Measurements from ENCODE around the gene SPATA19.

The SPATA19 gene

DNA sequence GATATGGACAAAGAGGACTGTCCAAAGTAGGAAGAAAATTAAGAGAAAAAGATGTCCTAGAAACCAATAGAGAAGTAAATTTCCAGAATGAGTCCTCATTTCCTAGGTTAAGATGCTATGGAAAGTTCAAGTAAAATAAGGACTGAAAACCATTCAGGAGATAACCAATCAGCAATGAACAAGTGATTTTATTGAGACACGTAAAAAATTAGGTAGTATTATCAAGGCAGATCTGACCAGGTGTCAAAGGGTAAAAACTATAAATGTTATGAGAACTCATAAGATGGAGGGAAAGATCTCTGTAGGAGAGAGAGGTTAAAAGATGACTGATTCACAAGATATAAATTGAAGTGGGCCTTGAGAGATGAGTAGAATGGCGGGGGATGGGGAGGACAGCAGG, 50.2 kb downstream of the SPATA19 start:
- no peak for TF ChIP-seq EZH2phosphoT487 (IDR thresholded peaks at IDR 0.05; ENCODE audit: borderline replicate concordance)
- TF ChIP-seq, protein P1, sequence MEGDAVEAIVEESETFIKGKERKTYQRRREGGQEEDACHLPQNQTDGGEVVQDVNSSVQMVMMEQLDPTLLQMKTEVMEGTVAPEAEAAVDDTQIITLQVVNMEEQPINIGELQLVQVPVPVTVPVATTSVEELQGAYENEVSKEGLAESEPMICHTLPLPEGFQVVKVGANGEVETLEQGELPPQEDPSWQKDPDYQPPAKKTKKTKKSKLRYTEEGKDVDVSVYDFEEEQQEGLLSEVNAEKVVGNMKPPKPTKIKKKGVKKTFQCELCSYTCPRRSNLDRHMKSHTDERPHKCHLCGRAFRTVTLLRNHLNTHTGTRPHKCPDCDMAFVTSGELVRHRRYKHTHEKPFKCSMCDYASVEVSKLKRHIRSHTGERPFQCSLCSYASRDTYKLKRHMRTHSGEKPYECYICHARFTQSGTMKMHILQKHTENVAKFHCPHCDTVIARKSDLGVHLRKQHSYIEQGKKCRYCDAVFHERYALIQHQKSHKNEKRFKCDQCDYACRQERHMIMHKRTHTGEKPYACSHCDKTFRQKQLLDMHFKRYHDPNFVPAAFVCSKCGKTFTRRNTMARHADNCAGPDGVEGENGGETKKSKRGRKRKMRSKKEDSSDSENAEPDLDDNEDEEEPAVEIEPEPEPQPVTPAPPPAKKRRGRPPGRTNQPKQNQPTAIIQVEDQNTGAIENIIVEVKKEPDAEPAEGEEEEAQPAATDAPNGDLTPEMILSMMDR (conservative IDR thresholded peaks at IDR 0.05; ENCODE audit: low read length): no peak
- H3K36me3 ChIP-seq (ENCODE audit: insufficient read depth, low read length): no peaks in the 10 kb centered on the region
- H3K79me2 ChIP-seq (ENCODE audit: insufficient read depth, low read length): no peaks in the 10 kb centered on the region
- H3K4me1 ChIP-seq (ENCODE audit: insufficient read depth, low read length, poor library complexity, severe bottlenecking): no peaks in the 10 kb centered on the region
- H3K9me2 ChIP-seq (replicated peaks; ENCODE audit: low read depth, low read length): no peaks in the 10 kb centered on the region
- no peak overlapping the region for H3K4me3 ChIP-seq (ENCODE audit: low read length, poor library complexity, severe bottlenecking)
- H2AFZ ChIP-seq (ENCODE audit: low read length): no peak overlapping the region
- H4K20me1 ChIP-seq (ENCODE audit: insufficient read depth, low read length, poor library complexity, severe bottlenecking): no peaks in the 10 kb centered on the region
- no peak overlapping the region for H3K4me2 ChIP-seq (ENCODE audit: low read depth, low read length, poor library complexity, severe bottlenecking)
- no peaks in the 10 kb centered on the region for H3F3A ChIP-seq (ENCODE audit: low read depth)
- H3K9me3 ChIP-seq (ENCODE audit: insufficient read depth, low read depth, low read length): peaks cover 12% of the 10 kb centered on the region; the same call in 1 of the 2 replicates
- H3K27me3 ChIP-seq (ENCODE audit: insufficient read depth, low read length, poor library complexity, severe bottlenecking): no peaks in the 10 kb centered on the region
- H3K9ac ChIP-seq (ENCODE audit: low read depth, low read length, poor library complexity, severe bottlenecking): no peak overlapping the region

DNA sequence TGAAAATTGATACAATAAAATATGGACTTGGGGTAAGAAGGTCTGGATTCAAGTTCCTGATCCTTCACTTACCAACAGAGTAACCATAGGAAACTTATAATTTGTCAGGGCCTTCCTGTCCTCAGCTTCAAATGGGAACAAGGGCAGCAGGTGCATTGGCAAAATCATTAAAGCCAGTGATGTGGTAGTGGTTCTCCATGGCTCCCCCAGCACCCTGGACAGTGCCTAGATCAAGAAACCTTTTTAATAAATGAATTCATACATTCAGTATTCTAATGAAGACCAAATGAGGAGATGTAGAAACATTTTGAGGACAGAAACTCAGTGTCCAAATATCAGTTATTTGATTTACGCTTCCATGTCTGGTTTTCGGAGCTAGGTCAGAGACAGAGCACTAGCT, 51.1 kb downstream of the SPATA19 start:
- peaks cover 12% of the 10 kb centered on the region; the same call in 1 of the 2 replicates for H3K9me3 ChIP-seq (ENCODE audit: insufficient read depth, low read depth, low read length)
- H3K4me3 ChIP-seq (ENCODE audit: low read length, poor library complexity, severe bottlenecking): no peak overlapping the region
- H4K20me1 ChIP-seq (ENCODE audit: insufficient read depth, low read length, poor library complexity, severe bottlenecking): no peaks in the 10 kb centered on the region
- no peaks in the 10 kb centered on the region for H3K9me2 ChIP-seq (replicated peaks; ENCODE audit: low read depth, low read length)
- no peak overlapping the region for H3K4me2 ChIP-seq (ENCODE audit: low read depth, low read length, poor library complexity, severe bottlenecking)
- no peaks in the 10 kb centered on the region for H3F3A ChIP-seq (ENCODE audit: low read depth)
- H3K36me3 ChIP-seq (ENCODE audit: insufficient read depth, low read length): no peaks in the 10 kb centered on the region
- H2AFZ ChIP-seq (ENCODE audit: low read length): no peak overlapping the region
- H3K9ac ChIP-seq (ENCODE audit: low read depth, low read length, poor library complexity, severe bottlenecking): no peak overlapping the region
- no peak for TF ChIP-seq EZH2phosphoT487 (IDR thresholded peaks at IDR 0.05; ENCODE audit: borderline replicate concordance)
- TF ChIP-seq, protein P1 (conservative IDR thresholded peaks at IDR 0.05; ENCODE audit: low read length): no peak
- no peaks in the 10 kb centered on the region for H3K27me3 ChIP-seq (ENCODE audit: insufficient read depth, low read length, poor library complexity, severe bottlenecking)
- no peaks in the 10 kb centered on the region for H3K4me1 ChIP-seq (ENCODE audit: insufficient read depth, low read length, poor library complexity, severe bottlenecking)
- H3K79me2 ChIP-seq (ENCODE audit: insufficient read depth, low read length): no peaks in the 10 kb centered on the region

DNA sequence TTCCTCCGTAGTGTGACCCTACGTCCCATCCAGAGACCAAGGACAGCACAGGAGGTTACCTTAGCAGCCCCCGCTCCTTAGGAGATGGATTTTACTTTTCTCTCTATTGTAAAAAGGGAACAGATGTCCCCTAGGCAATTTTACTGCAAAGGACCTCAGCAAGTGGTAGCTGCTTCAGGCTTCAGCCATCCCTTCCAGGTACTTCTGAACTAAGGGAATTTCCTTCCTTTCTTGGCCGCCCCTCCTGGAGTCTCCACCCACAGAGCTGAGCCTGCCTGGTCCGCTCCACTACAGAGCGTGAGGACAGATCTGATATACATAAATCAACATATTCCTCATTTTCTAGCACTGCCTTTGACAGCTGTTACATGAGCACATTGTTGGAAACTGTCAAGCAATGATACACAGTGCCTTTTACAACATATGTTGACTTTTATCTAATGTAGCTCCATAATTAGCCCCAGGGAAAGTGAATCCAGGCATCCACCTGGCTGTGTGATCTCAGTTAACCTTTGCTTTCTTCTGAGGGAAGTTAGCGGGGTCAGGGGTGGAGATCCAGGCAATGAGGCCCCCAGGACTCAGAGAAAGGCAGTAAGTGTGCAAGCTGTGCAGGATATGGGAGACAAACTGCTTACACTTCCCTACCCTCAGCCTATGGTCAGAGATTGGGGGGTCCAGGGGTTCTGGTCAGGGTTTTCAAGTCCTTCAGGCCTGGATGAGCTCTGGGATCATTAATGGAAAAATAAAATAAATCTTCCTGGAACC, 51.9 kb downstream of the SPATA19 start:
- no peak overlapping the region for H3K9ac ChIP-seq (ENCODE audit: low read depth, low read length, poor library complexity, severe bottlenecking)
- no peaks in the 10 kb centered on the region for H3K27me3 ChIP-seq (ENCODE audit: insufficient read depth, low read length, poor library complexity, severe bottlenecking)
- H3K4me3 ChIP-seq (ENCODE audit: low read length, poor library complexity, severe bottlenecking): no peak overlapping the region
- H2AFZ ChIP-seq (ENCODE audit: low read length): no peak overlapping the region
- no peaks in the 10 kb centered on the region for H3K36me3 ChIP-seq (ENCODE audit: insufficient read depth, low read length)
- no peaks in the 10 kb centered on the region for H3K79me2 ChIP-seq (ENCODE audit: insufficient read depth, low read length)
- H3K4me1 ChIP-seq (ENCODE audit: insufficient read depth, low read length, poor library complexity, severe bottlenecking): no peaks in the 10 kb centered on the region
- no peaks in the 10 kb centered on the region for H3F3A ChIP-seq (ENCODE audit: low read depth)
- H4K20me1 ChIP-seq (ENCODE audit: insufficient read depth, low read length, poor library complexity, severe bottlenecking): no peaks in the 10 kb centered on the region
- no peaks in the 10 kb centered on the region for H3K9me2 ChIP-seq (replicated peaks; ENCODE audit: low read depth, low read length)
- H3K9me3 ChIP-seq (ENCODE audit: insufficient read depth, low read depth, low read length): peaks cover 12% of the 10 kb centered on the region; the same call in 1 of the 2 replicates
- TF ChIP-seq, protein P1 (conservative IDR thresholded peaks at IDR 0.05; ENCODE audit: low read length): no peak
- no peak for TF ChIP-seq EZH2phosphoT487 (IDR thresholded peaks at IDR 0.05; ENCODE audit: borderline replicate concordance)
- no peak overlapping the region for H3K4me2 ChIP-seq (ENCODE audit: low read depth, low read length, poor library complexity, severe bottlenecking)
